Measurements from ENCODE around the gene C1orf159.

DNA sequence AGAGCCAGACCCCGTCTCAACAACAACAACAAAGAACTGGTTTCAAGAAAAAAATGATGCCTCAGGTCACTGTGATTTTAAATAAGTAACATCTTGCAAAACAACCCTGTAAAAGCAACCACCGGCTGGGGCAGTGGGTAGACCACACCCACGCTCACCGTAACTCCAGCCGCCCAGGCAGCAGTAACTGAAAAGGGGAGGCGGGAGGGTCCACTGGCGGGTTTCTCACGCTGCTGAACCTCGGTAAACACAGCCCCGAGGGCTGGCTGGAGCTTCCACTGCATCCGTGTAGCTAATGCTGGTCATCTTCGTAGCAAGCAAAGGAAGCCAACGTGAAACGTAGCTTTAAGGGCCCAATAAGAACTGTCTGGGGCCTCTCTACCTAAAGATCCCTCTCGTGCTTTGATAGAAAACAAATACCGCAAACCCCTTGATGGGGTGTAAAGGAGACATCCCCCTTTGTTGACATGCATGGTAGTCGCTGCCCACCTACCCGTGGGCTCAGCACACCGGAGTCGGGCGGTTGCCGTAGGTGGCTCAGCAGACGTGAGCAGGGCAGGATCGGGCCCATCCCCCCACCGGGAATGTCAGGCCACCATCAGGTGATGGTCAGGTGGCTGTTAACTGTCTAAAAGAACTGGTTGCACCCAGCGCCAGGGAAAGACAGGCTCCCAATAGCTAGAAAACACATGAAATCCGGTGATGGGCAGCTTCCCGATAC lies 4.2 kb downstream of the C1orf159 start:
- TF ChIP-seq, protein P1, sequence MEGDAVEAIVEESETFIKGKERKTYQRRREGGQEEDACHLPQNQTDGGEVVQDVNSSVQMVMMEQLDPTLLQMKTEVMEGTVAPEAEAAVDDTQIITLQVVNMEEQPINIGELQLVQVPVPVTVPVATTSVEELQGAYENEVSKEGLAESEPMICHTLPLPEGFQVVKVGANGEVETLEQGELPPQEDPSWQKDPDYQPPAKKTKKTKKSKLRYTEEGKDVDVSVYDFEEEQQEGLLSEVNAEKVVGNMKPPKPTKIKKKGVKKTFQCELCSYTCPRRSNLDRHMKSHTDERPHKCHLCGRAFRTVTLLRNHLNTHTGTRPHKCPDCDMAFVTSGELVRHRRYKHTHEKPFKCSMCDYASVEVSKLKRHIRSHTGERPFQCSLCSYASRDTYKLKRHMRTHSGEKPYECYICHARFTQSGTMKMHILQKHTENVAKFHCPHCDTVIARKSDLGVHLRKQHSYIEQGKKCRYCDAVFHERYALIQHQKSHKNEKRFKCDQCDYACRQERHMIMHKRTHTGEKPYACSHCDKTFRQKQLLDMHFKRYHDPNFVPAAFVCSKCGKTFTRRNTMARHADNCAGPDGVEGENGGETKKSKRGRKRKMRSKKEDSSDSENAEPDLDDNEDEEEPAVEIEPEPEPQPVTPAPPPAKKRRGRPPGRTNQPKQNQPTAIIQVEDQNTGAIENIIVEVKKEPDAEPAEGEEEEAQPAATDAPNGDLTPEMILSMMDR (conservative IDR thresholded peaks at IDR 0.05 in 1 of 2, IDR thresholded peaks at IDR 0.05 in 1 of 2; ENCODE audit: low read depth in 1 of 2, low read length in 2 of 2) = no peak
- no peak for TF ChIP-seq EZH2 (IDR thresholded peaks at IDR 0.05; ENCODE audit: low read length, missing control alignments)
